ENCODE results near the gene CHN2. TPM values are rescaled to one million over a fixed set of nuclear protein-coding genes. Genes with fewer than 3 reads are reported as not detected.

Gene CHN2
- total RNA-seq, 1 donor, result under 0.01 TPM

- DNase-seq (ENCODE audit: low read depth), result no peak
- TF ChIP-seq CTCF (IDR thresholded peaks at IDR 0.05; ENCODE audit: insufficient read depth, low read depth, low read length), result no peak
- H3K4me3 ChIP-seq (ENCODE audit: low read depth, low read length), result no peak overlapping the region
These were observed 260.4 kb downstream of the CHN2 start for GRCh38 chr7:29454899-29455451.

GRCh38 chr7:29457141-29457561 lies 262.6 kb downstream of the CHN2 start:
- no peak for TF ChIP-seq CTCF (IDR thresholded peaks at IDR 0.05; ENCODE audit: insufficient read depth, low read depth, low read length)
- H3K4me3 ChIP-seq (ENCODE audit: low read depth, low read length), result no peak overlapping the region
- no peak for DNase-seq (ENCODE audit: low read depth)

GRCh38 chr7:29457565-29458011 lies 263.0 kb downstream of the CHN2 start:
- DNase-seq (ENCODE audit: low read depth), result peak; percentile 84
- no peak for TF ChIP-seq CTCF (IDR thresholded peaks at IDR 0.05; ENCODE audit: insufficient read depth, low read depth, low read length)

GRCh38 chr7:29458933-29459332 lies 264.4 kb downstream of the CHN2 start:
- no peak for DNase-seq (ENCODE audit: low read depth)
- no peak for TF ChIP-seq CTCF (IDR thresholded peaks at IDR 0.05; ENCODE audit: insufficient read depth, low read depth, low read length)
- H3K4me3 ChIP-seq (ENCODE audit: low read depth, low read length), result no peak overlapping the region

More at GRCh38 chr7:29457565-29458011, 263.0 kb downstream of the CHN2 start:
- no peak overlapping the region for H3K4me3 ChIP-seq (ENCODE audit: low read depth, low read length)

GRCh38 chr7:29459589-29459988 lies 265.0 kb downstream of the CHN2 start:
- no peak for TF ChIP-seq CTCF (IDR thresholded peaks at IDR 0.05; ENCODE audit: insufficient read depth, low read depth, low read length)
- no peak for DNase-seq (ENCODE audit: low read depth)
- H3K4me3 ChIP-seq (ENCODE audit: low read depth, low read length), result no peak overlapping the region

GRCh38 chr7:29461996-29462395 lies 267.4 kb downstream of the CHN2 start:
- DNase-seq (ENCODE audit: low read depth), result no peak

More at GRCh38 chr7:29461996-29462395, 267.4 kb downstream of the CHN2 start:
- no peak overlapping the region for H3K4me3 ChIP-seq (ENCODE audit: low read depth, low read length)
- no peak for TF ChIP-seq CTCF (IDR thresholded peaks at IDR 0.05; ENCODE audit: insufficient read depth, low read depth, low read length)

Measured in fibroblast of villous mesenchyme (primary cell).